ENCODE measurements around the gene TYW5.
A peak's percentile ranks its signal among the peaks of the same experiment; 100 is the strongest.

The TYW5 gene

DNA sequence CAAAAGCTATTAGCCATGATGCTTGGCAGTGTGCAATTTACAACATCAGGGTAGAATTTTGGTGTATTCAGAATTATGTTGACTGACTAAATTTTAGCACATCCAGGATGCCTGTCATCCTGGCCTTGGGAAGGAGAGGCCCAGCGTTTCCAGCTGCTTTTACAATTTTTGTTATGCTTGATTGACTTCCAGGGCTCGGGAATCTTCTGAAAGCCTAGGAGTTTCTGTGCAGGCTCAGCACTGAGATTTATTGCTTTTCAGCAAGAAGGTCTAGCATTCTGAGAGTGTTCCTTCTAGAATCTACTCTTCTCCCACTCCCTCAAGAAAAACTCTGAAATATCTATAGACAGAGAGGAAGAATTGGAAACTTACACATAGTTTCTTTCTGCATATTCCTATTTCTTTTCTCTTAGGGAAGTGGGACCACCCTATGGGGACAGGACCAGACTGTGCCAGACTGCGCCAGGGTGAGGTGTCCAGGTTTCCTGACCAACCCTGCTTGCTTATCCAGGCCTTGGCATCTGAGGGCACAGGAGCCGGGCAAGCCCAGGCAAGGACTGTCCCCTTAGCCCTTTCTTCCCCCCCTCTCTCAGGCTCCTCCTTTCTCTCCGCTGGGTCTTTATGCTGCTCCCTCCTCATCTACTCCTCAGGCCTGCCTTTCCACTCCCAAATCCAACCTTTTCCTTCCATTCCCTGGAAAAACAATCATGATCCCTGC is 27.0 kb upstream of the TYW5 start:
- no peak for DNase-seq (ENCODE audit: extremely low read depth, insufficient read length)
- Histone ChIP-seq H3K27me3 (replicated peaks; ENCODE audit: control insufficient read depth, insufficient read depth, low read length) (no peaks in the 10 kb centered on the region), H3K36me3 (ENCODE audit: control insufficient read depth, insufficient read depth, low read length) (no peaks in the 10 kb centered on the region), H3K4me3 (replicated peaks; ENCODE audit: low read depth, low read length) (no peak overlapping the region)
- TF ChIP-seq CTCF (IDR thresholded peaks at IDR 0.05; ENCODE audit: insufficient read depth, low read length, poor library complexity, severe bottlenecking) = no peak

DNA sequence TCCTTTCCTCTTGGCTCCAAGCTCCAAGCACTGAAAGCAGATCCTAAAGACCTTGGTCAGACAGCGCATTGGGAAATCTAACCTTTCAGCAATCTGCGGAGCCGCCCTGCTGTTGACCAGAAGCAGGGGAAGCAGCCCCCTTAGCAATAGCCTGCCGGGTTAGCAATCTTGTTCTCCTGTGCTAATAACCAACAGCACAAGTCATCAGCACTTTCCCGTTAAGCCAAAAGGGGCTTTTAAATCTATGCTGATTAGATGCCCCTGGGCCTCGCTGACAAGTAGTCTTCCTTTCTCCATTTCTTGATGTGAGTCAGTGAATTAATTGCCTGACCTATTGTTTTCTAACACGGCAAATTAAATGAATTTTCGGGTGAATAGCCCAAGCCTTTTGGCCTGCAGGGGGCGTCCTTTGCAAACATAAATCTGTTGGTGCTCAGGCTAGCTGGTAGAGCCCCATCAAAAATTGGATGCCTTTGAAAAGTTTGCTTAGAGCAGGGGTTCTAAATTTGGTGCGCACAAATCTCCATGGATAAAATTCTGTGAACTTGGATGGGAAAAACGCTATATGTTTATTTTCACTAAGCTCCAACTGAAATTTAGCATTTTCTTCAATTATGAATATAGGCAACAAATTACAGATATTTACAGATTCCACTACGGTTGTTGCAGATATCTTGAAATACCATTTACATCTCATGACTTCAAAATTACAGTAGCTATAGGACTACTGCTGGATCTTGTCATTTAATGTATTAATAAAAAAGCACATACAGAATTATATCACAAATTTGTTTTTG is 24.7 kb upstream of the TYW5 start:
- Histone ChIP-seq H3K27me3 (replicated peaks; ENCODE audit: control insufficient read depth, insufficient read depth, low read length) (no peaks in the 10 kb centered on the region), H3K4me3 (replicated peaks; ENCODE audit: low read depth, low read length) (no peak overlapping the region), H3K36me3 (ENCODE audit: control insufficient read depth, insufficient read depth, low read length) (no peaks in the 10 kb centered on the region)
- TF ChIP-seq CTCF (IDR thresholded peaks at IDR 0.05; ENCODE audit: insufficient read depth, low read length, poor library complexity, severe bottlenecking) = peak; percentile 72
- DNase-seq (ENCODE audit: extremely low read depth, insufficient read length) = no peak

DNA sequence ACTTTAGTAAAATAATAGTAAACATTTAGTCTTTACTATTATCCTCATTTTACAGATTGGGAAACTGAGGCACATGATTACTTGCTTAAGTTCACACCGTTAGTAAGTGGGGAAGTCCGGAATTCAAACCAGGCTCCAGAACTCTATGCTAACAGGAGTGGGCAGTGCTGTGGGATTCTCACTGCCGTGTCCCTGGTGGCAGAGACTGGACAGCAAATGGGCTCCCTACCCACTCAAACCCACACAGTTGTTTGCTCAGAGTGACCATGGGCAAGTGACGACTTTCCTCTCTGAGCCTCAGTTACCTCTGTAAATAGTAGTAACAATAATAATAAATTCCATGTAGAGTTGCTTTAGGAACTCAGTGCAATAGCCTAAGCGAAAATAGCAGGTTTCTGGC is 24.1 kb upstream of the TYW5 start:
- no peak for TF ChIP-seq CTCF (IDR thresholded peaks at IDR 0.05; ENCODE audit: insufficient read depth, low read length, poor library complexity, severe bottlenecking)

DNA sequence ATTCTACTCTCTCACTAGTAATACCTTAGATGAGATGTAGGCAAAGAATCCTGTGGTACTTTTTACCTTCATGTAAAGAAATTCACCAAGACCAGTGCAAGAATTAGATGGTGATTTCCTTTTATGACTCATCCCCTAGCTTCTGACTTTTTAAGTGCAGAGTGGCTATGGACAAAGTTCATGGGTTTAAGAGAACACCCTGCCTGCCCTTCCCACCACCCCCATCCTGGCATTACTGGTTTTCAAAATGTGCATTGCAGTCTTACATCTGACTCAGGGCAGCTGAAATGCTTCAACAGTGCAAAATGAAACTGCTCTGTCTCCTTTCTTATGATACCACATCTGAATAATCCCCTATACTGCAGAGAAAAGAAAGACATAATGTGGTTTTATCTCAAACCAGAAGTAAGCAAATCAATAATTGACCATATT is 22.7 kb upstream of the TYW5 start:
- TF ChIP-seq CTCF (IDR thresholded peaks at IDR 0.05; ENCODE audit: insufficient read depth, low read length, poor library complexity, severe bottlenecking) = no peak
- no peak overlapping the region for H3K4me3 ChIP-seq (replicated peaks; ENCODE audit: low read depth, low read length)
- DNase-seq (ENCODE audit: extremely low read depth, insufficient read length) = peak; percentile 37

More for the DNA sequence above, 24.1 kb upstream of the TYW5 start:
- no peak overlapping the region for H3K4me3 ChIP-seq (replicated peaks; ENCODE audit: low read depth, low read length)
- DNase-seq (ENCODE audit: extremely low read depth, insufficient read length) = no peak
- H3K27me3 ChIP-seq (replicated peaks; ENCODE audit: control insufficient read depth, insufficient read depth, low read length) = no peaks in the 10 kb centered on the region
- H3K36me3 ChIP-seq (ENCODE audit: control insufficient read depth, insufficient read depth, low read length) = no peaks in the 10 kb centered on the region

GRCh38 chr2:199975273-199975895 is 20.1 kb upstream of the TYW5 start:
- no peaks in the 10 kb centered on the region; the same call in 1 of the 2 replicates for H3K36me3 ChIP-seq (ENCODE audit: control insufficient read depth, insufficient read depth, low read length)
- no peak overlapping the region for H3K4me3 ChIP-seq (replicated peaks; ENCODE audit: low read depth, low read length)
- no peaks in the 10 kb centered on the region for H3K27me3 ChIP-seq (replicated peaks; ENCODE audit: control insufficient read depth, insufficient read depth, low read length)
- no peak for DNase-seq (ENCODE audit: extremely low read depth, insufficient read length)
- no peak for TF ChIP-seq CTCF (IDR thresholded peaks at IDR 0.05; ENCODE audit: insufficient read depth, low read length, poor library complexity, severe bottlenecking)

More for the DNA sequence above, 22.7 kb upstream of the TYW5 start:
- no peaks in the 10 kb centered on the region for H3K27me3 ChIP-seq (replicated peaks; ENCODE audit: control insufficient read depth, insufficient read depth, low read length)
- no peaks in the 10 kb centered on the region; the same call in 1 of the 2 replicates for H3K36me3 ChIP-seq (ENCODE audit: control insufficient read depth, insufficient read depth, low read length)

All from GM06990 (cell line).